ENCODE data around the gene PIK3R2. TPM values are rescaled to one million over a fixed set of nuclear protein-coding genes. Genes with fewer than 3 reads are reported as not detected.

Gene PIK3R2
- total and polyA plus RNA-seq, 2 of the 4 experiments (the other 2 are of a cell fraction) = 12.2 to 25.1 TPM

DNA sequence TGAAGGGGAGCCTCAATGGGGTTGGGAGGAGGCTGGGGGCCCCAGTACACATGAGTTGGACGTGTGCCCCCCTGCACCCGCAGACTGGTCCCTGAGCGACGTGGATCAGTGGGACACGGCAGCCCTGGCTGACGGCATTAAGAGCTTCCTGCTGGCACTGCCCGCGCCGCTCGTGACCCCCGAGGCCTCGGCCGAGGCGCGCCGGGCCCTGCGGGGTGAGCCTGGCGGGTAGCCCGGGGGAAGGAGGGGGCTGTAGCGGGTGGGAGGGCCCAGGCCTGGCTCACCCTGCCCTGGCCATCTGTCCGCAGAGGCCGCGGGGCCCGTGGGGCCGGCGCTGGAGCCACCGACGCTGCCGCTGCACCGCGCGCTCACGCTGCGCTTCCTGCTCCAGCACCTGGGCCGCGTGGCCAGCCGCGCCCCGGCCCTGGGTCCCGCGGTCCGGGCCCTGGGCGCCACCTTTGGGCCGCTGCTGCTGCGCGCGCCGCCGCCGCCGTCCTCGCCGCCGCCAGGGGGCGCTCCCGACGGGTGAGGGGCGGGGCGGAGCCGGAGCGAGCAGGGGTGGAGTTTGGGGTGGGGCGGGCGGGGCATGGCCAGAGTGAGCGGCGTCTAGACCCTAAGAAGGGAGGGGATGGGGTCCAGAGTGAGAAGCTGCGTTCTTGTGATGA lies 8.1 kb downstream of the PIK3R2 start (continued):
- no peak for TF ChIP-seq RCOR1 (IDR thresholded peaks at IDR 0.05; ENCODE audit: insufficient replicate concordance, low read length)

DNA sequence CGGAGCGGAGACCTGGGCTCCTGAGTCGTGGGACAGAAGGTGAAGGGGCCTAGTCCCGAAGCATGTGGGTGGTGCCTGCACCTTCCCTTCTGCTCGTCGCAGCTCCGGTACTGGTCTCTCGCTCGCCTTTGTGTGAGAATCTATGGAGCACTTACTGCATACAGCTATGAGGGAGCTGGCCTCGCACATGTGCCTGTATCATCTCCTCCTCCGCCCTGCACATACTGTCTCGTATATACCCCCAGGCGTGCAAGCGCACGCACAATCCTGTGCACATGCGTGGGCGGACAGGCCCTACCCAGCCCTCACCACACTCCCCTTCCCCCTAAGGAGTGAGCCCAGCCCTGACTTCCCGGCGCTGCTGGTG lies 8.7 kb downstream of the PIK3R2 start:
- Histone ChIP-seq H3K9me3 (ENCODE audit: control insufficient read depth, insufficient read depth, low read length) (no peaks in the 10 kb centered on the region), H2BK5ac (ENCODE audit: low read depth, low read length, poor library complexity, severe bottlenecking) (no peak overlapping the region), H4K91ac (ENCODE audit: insufficient read depth, low read depth, low read length) (no peak overlapping the region), H3K79me1 (ENCODE audit: low read depth in 1 of 2, low read length in 2 of 2) (peaks cover 6 to 26% of the 10 kb centered on the region in 2 experiments), H3K18ac (ENCODE audit: low read depth, low read length) (no peak overlapping the region), H3K9ac (ENCODE audit: low read depth, low read length) (no peak overlapping the region), H2BK20ac (ENCODE audit: low read depth, low read length) (no peak overlapping the region), H3K36me3 (ENCODE audit: control insufficient read depth, insufficient read depth, low read length) (peaks cover 38% of the 10 kb centered on the region), H3K14ac (replicated peaks; ENCODE audit: low read depth, low read length) (no peak overlapping the region), H3K23ac (ENCODE audit: low read depth, low read length) (no peak overlapping the region), H2AK9ac (replicated peaks; ENCODE audit: low read depth, low read length, poor library complexity) (peak overlapping the region; percentile 5), H2BK120ac (ENCODE audit: low read depth, low read length) (no peak overlapping the region), H4K5ac (ENCODE audit: low read depth, low read length) (no peak overlapping the region), H4K8ac (ENCODE audit: low read depth in 2 of 2, low read length in 2 of 2) (peak overlapping the region in 1 of 2 experiments; percentile 83; a peak in 1 of 4 replicates), H3K27me3 (ENCODE audit: control insufficient read depth, insufficient read depth, low read length) (no peaks in the 10 kb centered on the region), H2AFZ (replicated peaks; ENCODE audit: low read length, poor library complexity) (peak overlapping the region; percentile 73), H2BK15ac (ENCODE audit: low read depth, low read length) (no peak overlapping the region), H3K4me2 (ENCODE audit: low read depth, low read length) (peak overlapping the region; percentile 67), H3K4me3 (ENCODE audit: insufficient read depth, low read depth, low read length) (no peak overlapping the region), H4K20me1 (ENCODE audit: insufficient read depth, low read length) (peaks cover 5% of the 10 kb centered on the region), H3K56ac (ENCODE audit: extremely low read depth, insufficient read depth, low read length) (no peak overlapping the region), H3K27ac (ENCODE audit: insufficient read depth, low read length) (no peak overlapping the region), H3K4ac (ENCODE audit: low read depth, low read length) (no peak overlapping the region), H2AK5ac (ENCODE audit: low read depth, low read length) (peak overlapping the region; percentile 35; the same call in 1 of the 2 replicates), H3K4me1 (ENCODE audit: control insufficient read depth, insufficient read depth, low read length) (peaks cover 13% of the 10 kb centered on the region), H3K9me1 (ENCODE audit: insufficient read depth, low read length) (peaks cover 5% of the 10 kb centered on the region)
- DNase-seq (no peak), ATAC-seq (ENCODE audit: low read depth) (no peak; the same call in 1 of the 2 replicates)
- dilution Hi-C loops (cut with HindIII; ENCODE audit: low sequenced_read_pairs, unreplicated experiment) (no loop called here), intact Hi-C loops (cut with micrococcal nuclease) (no loop called here), in situ Hi-C loops (cut with MboI; ENCODE audit: low sequenced_read_pairs) (no loop called here)
- no TSS peak for BruUV-seq (replicated peaks)
- ChIA-PET POLR2A (ENCODE audit: unreplicated experiment) (no interaction called here), CTCF (no interaction called here)
- no peak for TF ChIP-seq RCOR1 (IDR thresholded peaks at IDR 0.05; ENCODE audit: insufficient replicate concordance, low read length)
- TF ChIP-seq, protein P1, sequence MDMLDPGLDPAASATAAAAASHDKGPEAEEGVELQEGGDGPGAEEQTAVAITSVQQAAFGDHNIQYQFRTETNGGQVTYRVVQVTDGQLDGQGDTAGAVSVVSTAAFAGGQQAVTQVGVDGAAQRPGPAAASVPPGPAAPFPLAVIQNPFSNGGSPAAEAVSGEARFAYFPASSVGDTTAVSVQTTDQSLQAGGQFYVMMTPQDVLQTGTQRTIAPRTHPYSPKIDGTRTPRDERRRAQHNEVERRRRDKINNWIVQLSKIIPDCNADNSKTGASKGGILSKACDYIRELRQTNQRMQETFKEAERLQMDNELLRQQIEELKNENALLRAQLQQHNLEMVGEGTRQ (IDR thresholded peaks at IDR 0.05; ENCODE audit: low read depth, low read length) = no peak
- TF ChIP-seq POLR2A (IDR thresholded peaks at IDR 0.05; ENCODE audit: low read depth, low read length) = no peak
- TF ChIP-seq CEBPB (IDR thresholded peaks at IDR 0.05; ENCODE audit: low read depth, low read length) = no peak
- TF ChIP-seq MAZ (IDR thresholded peaks at IDR 0.05; ENCODE audit: borderline replicate concordance, low read depth, low read length) = no peak
- no peak for TF ChIP-seq RFX5 (IDR thresholded peaks at IDR 0.05; ENCODE audit: low read depth, low read length)
- TF ChIP-seq, protein P2, sequence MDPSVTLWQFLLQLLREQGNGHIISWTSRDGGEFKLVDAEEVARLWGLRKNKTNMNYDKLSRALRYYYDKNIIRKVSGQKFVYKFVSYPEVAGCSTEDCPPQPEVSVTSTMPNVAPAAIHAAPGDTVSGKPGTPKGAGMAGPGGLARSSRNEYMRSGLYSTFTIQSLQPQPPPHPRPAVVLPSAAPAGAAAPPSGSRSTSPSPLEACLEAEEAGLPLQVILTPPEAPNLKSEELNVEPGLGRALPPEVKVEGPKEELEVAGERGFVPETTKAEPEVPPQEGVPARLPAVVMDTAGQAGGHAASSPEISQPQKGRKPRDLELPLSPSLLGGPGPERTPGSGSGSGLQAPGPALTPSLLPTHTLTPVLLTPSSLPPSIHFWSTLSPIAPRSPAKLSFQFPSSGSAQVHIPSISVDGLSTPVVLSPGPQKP (IDR thresholded peaks at IDR 0.05; ENCODE audit: borderline replicate concordance, low read depth, low read length) = no peak
- TF ChIP-seq RAD21 (IDR thresholded peaks at IDR 0.05; ENCODE audit: low read length) = no peak
- TF ChIP-seq FOS (IDR thresholded peaks at IDR 0.05; ENCODE audit: low read depth, low read length) = no peak
- no peak for TF ChIP-seq BHLHE40 (IDR thresholded peaks at IDR 0.05; ENCODE audit: low read depth, low read length)
- WGBS, 2 experiments (ENCODE audit: extremely low coverage in 2 of 2, insufficient read length in 1 of 2) = 73% methylated on average over 10 of the region's 19 CpGs; no CpG with 5 or more reads in 1 of the 2 experiments
